Measurements from ENCODE around the gene HIC2.
"Not testable (repeated sequence)": the region's sequence is repeated elsewhere in the genome, so short reads cannot be mapped to it uniquely, and the experiment has no call there.

HIC2 gene

GRCh38 chr22:21416375-21416774 lies 796 bp upstream of the HIC2 start:
- H3K27me3 ChIP-seq (replicated peaks); in situ Hi-C loops (cut with HindIII; ENCODE audit: low pct_ligation_motif_present, low sequenced_read_pairs); H3K36me3 ChIP-seq (replicated peaks); H3K27ac ChIP-seq; H3K4me3 ChIP-seq (ENCODE audit: low read depth, low read length); DNase-seq: not testable (repeated sequence)

- H3K27ac ChIP-seq; in situ Hi-C loops (cut with HindIII; ENCODE audit: low pct_ligation_motif_present, low sequenced_read_pairs); DNase-seq; H3K36me3 ChIP-seq (replicated peaks); H3K27me3 ChIP-seq (replicated peaks): not testable (repeated sequence)
- peak overlapping the region; percentile 40 for H3K4me3 ChIP-seq (ENCODE audit: low read depth, low read length)
Measured at GRCh38 chr22:21417853-21418252, 682 bp downstream of the HIC2 start.

- DNase-seq; H3K4me3 ChIP-seq (ENCODE audit: low read depth, low read length); H3K36me3 ChIP-seq (replicated peaks); H3K27me3 ChIP-seq (replicated peaks); H3K27ac ChIP-seq; in situ Hi-C loops (cut with HindIII; ENCODE audit: low pct_ligation_motif_present, low sequenced_read_pairs): not testable (repeated sequence)
Measured at GRCh38 chr22:21418974-21419638, 1.9 kb downstream of the HIC2 start.

GRCh38 chr22:21420180-21420763 lies 3.1 kb downstream of the HIC2 start:
- H3K36me3 ChIP-seq (replicated peaks); DNase-seq; in situ Hi-C loops (cut with HindIII; ENCODE audit: low pct_ligation_motif_present, low sequenced_read_pairs); H3K27ac ChIP-seq; H3K27me3 ChIP-seq (replicated peaks); H3K4me3 ChIP-seq (ENCODE audit: low read depth, low read length): not testable (repeated sequence)

GRCh38 chr22:21424084-21424709 lies 7.0 kb downstream of the HIC2 start:
- in situ Hi-C loops (cut with HindIII; ENCODE audit: low pct_ligation_motif_present, low sequenced_read_pairs); DNase-seq; H3K36me3 ChIP-seq (replicated peaks); H3K27ac ChIP-seq; H3K27me3 ChIP-seq (replicated peaks); H3K4me3 ChIP-seq (ENCODE audit: low read depth, low read length): not testable (repeated sequence)

- H3K27ac ChIP-seq; in situ Hi-C loops (cut with HindIII; ENCODE audit: low pct_ligation_motif_present, low sequenced_read_pairs); H3K4me3 ChIP-seq (ENCODE audit: low read depth, low read length); H3K27me3 ChIP-seq (replicated peaks); H3K36me3 ChIP-seq (replicated peaks); DNase-seq: not testable (repeated sequence)
Measured at GRCh38 chr22:21434378-21435233, 17.4 kb downstream of the HIC2 start.

- H3K36me3 ChIP-seq (replicated peaks); DNase-seq; in situ Hi-C loops (cut with HindIII; ENCODE audit: low pct_ligation_motif_present, low sequenced_read_pairs); H3K4me3 ChIP-seq (ENCODE audit: low read depth, low read length); H3K27ac ChIP-seq; H3K27me3 ChIP-seq (replicated peaks): not testable (repeated sequence)
Measured at GRCh38 chr22:21435998-21436810, 19.0 kb downstream of the HIC2 start.

GRCh38 chr22:21438013-21438412 lies 20.8 kb downstream of the HIC2 start:
- DNase-seq; in situ Hi-C loops (cut with HindIII; ENCODE audit: low pct_ligation_motif_present, low sequenced_read_pairs): not testable (repeated sequence)

GRCh38 chr22:21440018-21440636 lies 23.0 kb downstream of the HIC2 start:
- H3K4me3 ChIP-seq (ENCODE audit: low read depth, low read length); H3K36me3 ChIP-seq (replicated peaks); H3K27me3 ChIP-seq (replicated peaks); H3K27ac ChIP-seq; DNase-seq; in situ Hi-C loops (cut with HindIII; ENCODE audit: low pct_ligation_motif_present, low sequenced_read_pairs): not testable (repeated sequence)

More at GRCh38 chr22:21438013-21438412, 20.8 kb downstream of the HIC2 start:
- H3K36me3 ChIP-seq (replicated peaks); H3K4me3 ChIP-seq (ENCODE audit: low read depth, low read length); H3K27me3 ChIP-seq (replicated peaks); H3K27ac ChIP-seq: not testable (repeated sequence)

GRCh38 chr22:21440676-21441075 lies 23.5 kb downstream of the HIC2 start:
- in situ Hi-C loops (cut with HindIII; ENCODE audit: low pct_ligation_motif_present, low sequenced_read_pairs); DNase-seq: not testable (repeated sequence)

GRCh38 chr22:21441170-21441569 lies 24.0 kb downstream of the HIC2 start:
- H3K27me3 ChIP-seq (replicated peaks); H3K4me3 ChIP-seq (ENCODE audit: low read depth, low read length); DNase-seq; in situ Hi-C loops (cut with HindIII; ENCODE audit: low pct_ligation_motif_present, low sequenced_read_pairs); H3K27ac ChIP-seq: not testable (repeated sequence)
- peaks cover 14% of the 10 kb centered on the region for H3K36me3 ChIP-seq (replicated peaks)

More at GRCh38 chr22:21440676-21441075, 23.5 kb downstream of the HIC2 start:
- not testable (repeated sequence) for H3K4me3 ChIP-seq (ENCODE audit: low read depth, low read length); H3K27me3 ChIP-seq (replicated peaks); H3K36me3 ChIP-seq (replicated peaks); H3K27ac ChIP-seq

- H3K27me3 ChIP-seq (replicated peaks); H3K4me3 ChIP-seq (ENCODE audit: low read depth, low read length); in situ Hi-C loops (cut with HindIII; ENCODE audit: low pct_ligation_motif_present, low sequenced_read_pairs); H3K27ac ChIP-seq; DNase-seq: not testable (repeated sequence)
- peaks cover 22% of the 10 kb centered on the region for H3K36me3 ChIP-seq (replicated peaks)
Measured at GRCh38 chr22:21442123-21442522, 25.0 kb downstream of the HIC2 start.

- in situ Hi-C loops (cut with HindIII; ENCODE audit: low pct_ligation_motif_present, low sequenced_read_pairs): not testable (repeated sequence)
Measured at GRCh38 chr22:21442646-21443045, 25.5 kb downstream of the HIC2 start.

More at GRCh38 chr22:21442646-21443045, 25.5 kb downstream of the HIC2 start:
- H3K27ac ChIP-seq; DNase-seq; H3K27me3 ChIP-seq (replicated peaks); H3K4me3 ChIP-seq (ENCODE audit: low read depth, low read length): not testable (repeated sequence)
- H3K36me3 ChIP-seq (replicated peaks): peaks cover 22% of the 10 kb centered on the region

Data from brain microvascular endothelial cell (primary cell).